T-helper 1 cell (primary cell): Measurements from ENCODE around the gene ZFHX3.

Source experiments
- DNase-seq, 5 donors: peaks; one replicate each; pipeline ENCODE4 v3.0.0-alpha.2; 2012 to 2020

The ZFHX3 gene

GRCh38 chr16:72787514-72788268 lies 260.2 kb downstream of the ZFHX3 start:
- DNase-seq = peak in 3 of 5 donors; percentile 14 to 75 (median 18)

GRCh38 chr16:72787130-72787513 lies 260.8 kb downstream of the ZFHX3 start:
- DNase-seq = no peak

- no peak for DNase-seq
These were observed 261.3 kb downstream of the ZFHX3 start for GRCh38 chr16:72786606-72787005.

- no peak for DNase-seq
These were observed 262.0 kb downstream of the ZFHX3 start for GRCh38 chr16:72785886-72786285.

GRCh38 chr16:72785171-72785570 lies 262.8 kb downstream of the ZFHX3 start:
- DNase-seq = no peak

GRCh38 chr16:72783716-72784318 lies 264.1 kb downstream of the ZFHX3 start:
- DNase-seq = no peak

GRCh38 chr16:72769876-72770275 lies 278.1 kb downstream of the ZFHX3 start:
- no peak for DNase-seq

GRCh38 chr16:72768591-72768990 lies 279.3 kb downstream of the ZFHX3 start:
- DNase-seq = no peak

- DNase-seq = no peak
These were observed 281.4 kb downstream of the ZFHX3 start for GRCh38 chr16:72766506-72766905.

GRCh38 chr16:72764015-72764654 lies 283.8 kb downstream of the ZFHX3 start:
- no peak for DNase-seq

GRCh38 chr16:72760581-72760980 lies 287.3 kb downstream of the ZFHX3 start:
- no peak for DNase-seq

- DNase-seq = no peak
These were observed 294.0 kb downstream of the ZFHX3 start for GRCh38 chr16:72753881-72754280.

- no peak for DNase-seq
These were observed 295.8 kb downstream of the ZFHX3 start for GRCh38 chr16:72752004-72752695.

- DNase-seq = no peak
These were observed 296.9 kb downstream of the ZFHX3 start for GRCh38 chr16:72751076-72751475.

GRCh38 chr16:72749091-72749490 lies 298.8 kb downstream of the ZFHX3 start:
- DNase-seq = no peak

- DNase-seq = no peak
These were observed 303.7 kb downstream of the ZFHX3 start for GRCh38 chr16:72744076-72744793.

GRCh38 chr16:72743011-72743761 lies 304.7 kb downstream of the ZFHX3 start:
- no peak for DNase-seq

- DNase-seq = no peak
These were observed 307.6 kb downstream of the ZFHX3 start for GRCh38 chr16:72740347-72740746.

GRCh38 chr16:72739577-72739976 lies 308.4 kb downstream of the ZFHX3 start:
- no peak for DNase-seq

GRCh38 chr16:72736074-72736473 lies 311.9 kb downstream of the ZFHX3 start:
- no peak for DNase-seq
